HG03139 (cell line): ENCODE results near the gene PRSS48.
"Not testable (repeated sequence)": the region's sequence is repeated elsewhere in the genome, so short reads cannot be mapped to it uniquely, and the experiment has no call there.

ENCODE experiments used
- ATAC-seq: cut with Tn5 transposase; IDR thresholded peaks from one replicate; pipeline ENCODE4 v1.9.1; 2021; ENCODE audit not compliant: unreplicated experiment

Gene PRSS48

GRCh38 chr4:151316645-151317044, 39.7 kb downstream of the PRSS48 start:
- ATAC-seq = no peak

GRCh38 chr4:151318307-151319006, 41.5 kb downstream of the PRSS48 start:
- ATAC-seq = no peak

GRCh38 chr4:151319490-151319889, 42.5 kb downstream of the PRSS48 start:
- ATAC-seq = no peak

GRCh38 chr4:151321586-151321985, 44.6 kb downstream of the PRSS48 start:
- no peak for ATAC-seq

GRCh38 chr4:151322161-151322560, 45.2 kb downstream of the PRSS48 start:
- ATAC-seq = not testable (repeated sequence)

- no peak for ATAC-seq
These were observed 45.6 kb downstream of the PRSS48 start for GRCh38 chr4:151322570-151322969.

- no peak for ATAC-seq
These were observed 46.7 kb downstream of the PRSS48 start for GRCh38 chr4:151323667-151324066.

- ATAC-seq = no peak
These were observed 47.3 kb downstream of the PRSS48 start for GRCh38 chr4:151324124-151324751.

- no peak for ATAC-seq
These were observed 47.8 kb downstream of the PRSS48 start for GRCh38 chr4:151324752-151325110.

GRCh38 chr4:151325111-151325948, 48.4 kb downstream of the PRSS48 start, which contains the start of gene SH3D19:
Gene SH3D19, minus strand, starts transcription at chr4:151325605. Its CDS starts 253 bp downstream, at chr4:151325352.
- ATAC-seq = no peak

- no peak for ATAC-seq
These were observed 48.9 kb downstream of the PRSS48 start for GRCh38 chr4:151325949-151326246.

- ATAC-seq = no peak
These were observed 52.5 kb downstream of the PRSS48 start for GRCh38 chr4:151329217-151330007.

GRCh38 chr4:151331276-151332042, 54.5 kb downstream of the PRSS48 start:
- no peak for ATAC-seq

- ATAC-seq = no peak
These were observed 62.5 kb downstream of the PRSS48 start for GRCh38 chr4:151339467-151339866.

- ATAC-seq = no peak
These were observed 63.9 kb downstream of the PRSS48 start for GRCh38 chr4:151340751-151341385.
